HG03159 (cell line): ENCODE measurements around the gene GFRA4.

Source experiments
- ATAC-seq: cut with Tn5 transposase; IDR thresholded peaks from one replicate; pipeline ENCODE4 v1.9.1; 2021; ENCODE audit warnings: mild to moderate bottlenecking, moderate library complexity; ENCODE audit not compliant: unreplicated experiment

GFRA4 gene

GRCh38 chr20:3655131-3655405, 8.1 kb downstream of the GFRA4 start:
- ATAC-seq = no peak

- no peak for ATAC-seq
Observed at GRCh38 chr20:3654326-3655130, 8.7 kb downstream of the GFRA4 start.

GRCh38 chr20:3653921-3654320, 9.3 kb downstream of the GFRA4 start:
- ATAC-seq = no peak

GRCh38 chr20:3652676-3653596, 10.3 kb downstream of the GFRA4 start:
- ATAC-seq = no peak

- ATAC-seq = no peak
Observed at GRCh38 chr20:3652221-3652620, 11.0 kb downstream of the GFRA4 start.

GRCh38 chr20:3651204-3651962, 11.8 kb downstream of the GFRA4 start:
- ATAC-seq = no peak

- no peak for ATAC-seq
Observed at GRCh38 chr20:3648951-3649350, 14.2 kb downstream of the GFRA4 start.

GRCh38 chr20:3647473-3647872, 15.7 kb downstream of the GFRA4 start:
- ATAC-seq = no peak

- no peak for ATAC-seq
Observed at GRCh38 chr20:3646651-3647050, 16.5 kb downstream of the GFRA4 start.

GRCh38 chr20:3646067-3646440, 17.1 kb downstream of the GFRA4 start:
- ATAC-seq = no peak

GRCh38 chr20:3645309-3646066, 17.7 kb downstream of the GFRA4 start:
- no peak for ATAC-seq

- ATAC-seq = no peak
Observed at GRCh38 chr20:3640259-3640658, 22.9 kb downstream of the GFRA4 start.

GRCh38 chr20:3635346-3635745, 27.9 kb downstream of the GFRA4 start:
- no peak for ATAC-seq

GRCh38 chr20:3633913-3634478, 29.2 kb downstream of the GFRA4 start:
- ATAC-seq = no peak

- ATAC-seq = no peak
Observed at GRCh38 chr20:3632311-3633004, 30.7 kb downstream of the GFRA4 start.

- ATAC-seq = no peak
Observed at GRCh38 chr20:3631534-3631933, 31.7 kb downstream of the GFRA4 start.

GRCh38 chr20:3630429-3630828, 32.8 kb downstream of the GFRA4 start:
- ATAC-seq = no peak

- ATAC-seq = no peak
Observed at GRCh38 chr20:3629893-3630292, 33.3 kb downstream of the GFRA4 start.

GRCh38 chr20:3628502-3629314, 34.5 kb downstream of the GFRA4 start:
- no peak for ATAC-seq
